MCF 10A (cell line): Measurements from ENCODE around the gene RPS23. TPM values are rescaled to one million over a fixed set of nuclear protein-coding genes. Genes with fewer than 3 reads are reported as not detected.

Source experiments
- BruUV-seq: library from RNA; stranded (reverse); fragments of 400-500 nt; replicated peaks from 2 replicates; lab custom pipeline; 2021; lab: Mats Ljungman, UMichigan
- CTCF ChIA-PET: fragments of 300-600 bp; sonication (Branson Sonifier 250); formaldehyde crosslinking; extraction: SDS; loops from one replicate; lab custom pipeline; 2021; ENCODE audit warnings: antibody characterized with exemption, inconsistent platforms; lab: Yijun Ruan, JAX
- POLR2A ChIA-PET: fragments of 300-600, 350-650 bp; sonication (Branson Sonifier 250); formaldehyde crosslinking; extraction: SDS; loops from one replicate; lab custom pipeline; 2020; ENCODE audit warnings: antibody characterized with exemption, inconsistent platforms; lab: Yijun Ruan, JAX
- DNase-seq: peaks from one replicate; pipeline ENCODE4 v3.0.0-alpha.2; 2018; ENCODE audit not compliant: unreplicated experiment
- H3K27ac Mint-ChIP-seq: one replicate; pipeline ENCODE4 v1.8.0; 2022; ENCODE audit warnings: mild to moderate bottlenecking, low read depth, mixed read lengths; ENCODE audit not compliant: unreplicated experiment
- H3K27me3 Mint-ChIP-seq: one replicate; pipeline ENCODE4 v1.8.0; 2022; ENCODE audit warnings: mixed read lengths; ENCODE audit not compliant: insufficient read depth, unreplicated experiment
- H3K36me3 Mint-ChIP-seq: one replicate; pipeline ENCODE4 v1.8.0; 2022; ENCODE audit warnings: mild to moderate bottlenecking, moderate library complexity, mixed read lengths; ENCODE audit not compliant: insufficient read depth, unreplicated experiment
- H3K4me1 Mint-ChIP-seq: one replicate; pipeline ENCODE4 v1.8.0; 2022; ENCODE audit warnings: mixed read lengths; ENCODE audit not compliant: insufficient read depth, unreplicated experiment
- H3K4me3 Mint-ChIP-seq: one replicate; pipeline ENCODE4 v1.8.0; 2022; ENCODE audit warnings: mild to moderate bottlenecking, moderate library complexity, mixed read lengths; ENCODE audit not compliant: unreplicated experiment
- H3K9me3 Mint-ChIP-seq: one replicate; pipeline ENCODE4 v1.8.0; 2022; ENCODE audit warnings: mixed read lengths; ENCODE audit not compliant: unreplicated experiment
- intact Hi-C: fragments of 100-400 bp; cut with micrococcal nuclease; formaldehyde crosslinking; loops from 2 replicates; pipeline ENCODE4 v1.14.1; 2022
- total RNA-seq: library from RNA; stranded (reverse); gene quantifications from 2 replicates; pipeline ENCODE4 v1.2.3, GENCODE V29; 2022
- TF ChIP-seq, protein P1 (sequence below): fragments of 200-600 bp; IDR thresholded peaks from one replicate; pipeline ENCODE4 v1.8.0; 2022; ENCODE audit warnings: antibody characterized with exemption, mild to moderate bottlenecking; ENCODE audit not compliant: unreplicated experiment

Gene RPS23
- total RNA-seq, 1 experiment from 2014 or later: 2,870 TPM

DNA sequence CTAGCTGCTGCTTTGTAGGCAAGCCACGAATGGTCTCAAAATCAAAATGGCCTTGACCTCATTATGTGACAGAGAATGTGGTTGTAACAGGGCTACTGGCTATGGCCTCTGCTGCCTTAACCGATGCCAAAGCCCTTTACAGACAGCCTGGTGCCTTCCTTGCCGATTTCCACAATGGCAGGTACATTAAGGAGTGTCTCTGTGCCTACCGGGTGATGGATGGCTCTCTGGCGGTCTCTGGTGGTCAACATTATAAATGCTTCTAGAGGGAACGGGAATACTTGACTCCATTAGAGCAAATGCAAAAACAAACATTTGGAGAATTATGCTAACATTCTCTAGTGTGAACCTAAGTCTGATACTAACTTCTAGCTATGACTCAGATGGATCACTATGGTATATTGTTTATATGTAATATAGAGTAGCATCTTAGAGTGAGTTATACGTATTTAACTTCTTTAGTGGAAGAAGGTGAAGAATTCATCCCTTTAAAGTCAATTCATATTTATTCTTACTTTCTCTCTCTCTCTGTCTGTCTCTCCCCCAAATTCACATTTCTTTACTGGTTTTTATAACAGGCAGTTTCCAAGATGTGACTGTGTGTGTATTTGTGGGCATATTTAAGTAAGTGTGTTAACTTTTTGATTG lies 52.5 kb downstream of the RPS23 start:
- Mint-ChIP-seq H3K4me3 (no peak overlapping the region), H3K4me1 (peaks cover 12% of the 10 kb centered on the region), H3K27me3 (no peaks in the 10 kb centered on the region), H3K27ac (no peak overlapping the region), H3K36me3 (no peaks in the 10 kb centered on the region), H3K9me3 (no peaks in the 10 kb centered on the region)
- DNase-seq: peak; percentile 75
- ChIA-PET CTCF (interaction anchor here (0.6 to 2.9 kb wide), 45 partner anchors 9 to 1539 kb away, joined by 3 to 18 read pairs (median 4); no protein-coding TSS in a partner anchor), POLR2A (interaction anchor here (0.7 to 1.5 kb wide), 4 partner anchors 22 to 367 kb away, joined by 3 to 6 read pairs (median 3); no protein-coding TSS in a partner anchor)
- TF ChIP-seq, protein P1, sequence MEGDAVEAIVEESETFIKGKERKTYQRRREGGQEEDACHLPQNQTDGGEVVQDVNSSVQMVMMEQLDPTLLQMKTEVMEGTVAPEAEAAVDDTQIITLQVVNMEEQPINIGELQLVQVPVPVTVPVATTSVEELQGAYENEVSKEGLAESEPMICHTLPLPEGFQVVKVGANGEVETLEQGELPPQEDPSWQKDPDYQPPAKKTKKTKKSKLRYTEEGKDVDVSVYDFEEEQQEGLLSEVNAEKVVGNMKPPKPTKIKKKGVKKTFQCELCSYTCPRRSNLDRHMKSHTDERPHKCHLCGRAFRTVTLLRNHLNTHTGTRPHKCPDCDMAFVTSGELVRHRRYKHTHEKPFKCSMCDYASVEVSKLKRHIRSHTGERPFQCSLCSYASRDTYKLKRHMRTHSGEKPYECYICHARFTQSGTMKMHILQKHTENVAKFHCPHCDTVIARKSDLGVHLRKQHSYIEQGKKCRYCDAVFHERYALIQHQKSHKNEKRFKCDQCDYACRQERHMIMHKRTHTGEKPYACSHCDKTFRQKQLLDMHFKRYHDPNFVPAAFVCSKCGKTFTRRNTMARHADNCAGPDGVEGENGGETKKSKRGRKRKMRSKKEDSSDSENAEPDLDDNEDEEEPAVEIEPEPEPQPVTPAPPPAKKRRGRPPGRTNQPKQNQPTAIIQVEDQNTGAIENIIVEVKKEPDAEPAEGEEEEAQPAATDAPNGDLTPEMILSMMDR: peak; percentile 85
- intact Hi-C loops: loop anchor here (1.0 to 10.0 kb wide), 7 partner anchors 51 to 921 kb away; partner anchors contain the start of genes SSBP2 and ZCCHC9
- BruUV-seq: no TSS peak
